Aorta (tissue), 5 donors: Measurements from ENCODE around the gene HS3ST5. TPM values are rescaled to one million over a fixed set of nuclear protein-coding genes. Genes with fewer than 3 reads are reported as not detected.

Experiments used
- ATAC-seq: fragments of 200-7000 bp; cut with Tn5 transposase; one replicate; pipeline ENCODE4 v1.9.1; 2022; ENCODE audit warnings: moderate library complexity; ENCODE audit not compliant: low FRiP score
- DNase-seq, 2 donors: peaks; one replicate each; pipeline ENCODE4 v3.0.0-alpha.2; 2020
- H3K27ac ChIP-seq, 2 donors: one replicate each; pipeline ENCODE4 v1.5.1; 2013; ENCODE audit warnings: low read length in 2 of 2, mild to moderate bottlenecking in 2 of 2, moderate library complexity in 2 of 2, control low read depth in 1 of 2, inconsistent platforms in 1 of 2, low read depth in 1 of 2
- H3K27me3 ChIP-seq, 2 donors: one replicate each; pipeline ENCODE4 v1.6.1; 2013; ENCODE audit warnings: control low read depth in 1 of 2, low read length in 1 of 2, mild to moderate bottlenecking in 1 of 2, moderate library complexity in 1 of 2; ENCODE audit not compliant: insufficient read depth in 2 of 2, control insufficient read depth in 1 of 2
- H3K36me3 ChIP-seq, 2 donors: one replicate each; pipeline ENCODE4 v1.6.1; 2013; ENCODE audit warnings: control low read depth in 1 of 2, low read length in 1 of 2, mild to moderate bottlenecking in 1 of 2; ENCODE audit not compliant: insufficient read depth in 2 of 2, control insufficient read depth in 1 of 2
- H3K4me1 ChIP-seq, 2 donors: one replicate each; pipeline ENCODE4 v1.6.1; 2013; ENCODE audit warnings: low read length in 2 of 2, control low read depth in 1 of 2, mild to moderate bottlenecking in 1 of 2, moderate library complexity in 1 of 2; ENCODE audit not compliant: insufficient read depth in 2 of 2, control insufficient read depth in 1 of 2
- H3K4me3 ChIP-seq, 2 donors: one replicate each; pipeline ENCODE4 v1.5.1; 2013; ENCODE audit warnings: low read length in 2 of 2, control low read depth in 1 of 2, mild to moderate bottlenecking in 1 of 2
- H3K9me3 ChIP-seq: one replicate; pipeline ENCODE4 v1.6.1; 2013; ENCODE audit warnings: mild to moderate bottlenecking, low read length; ENCODE audit not compliant: control insufficient read depth
- WGBS, 2 donors: extraction: QIAGEN DNeasy Blood & Tissue Kit; methylation state at CpG; one replicate each; pipeline ENCODE4 v1.1.7; 2013; 5-methylcytosine and 5-hydroxymethylcytosine counted together
- intact Hi-C, 2 donors: fragments of 100-400 bp; cut with DNase I; formaldehyde crosslinking; loops; one replicate each; pipeline versions ENCODE4 v1.14.2 to v1.15.0; 2022
- polyA plus RNA-seq, 2 donors: library from polyadenylated mRNA; stranded (reverse); fragments of 200-250 nt; gene quantifications; one replicate each; pipeline ENCODE4 v1.2.3, GENCODE V29; 2013
- total RNA-seq, 2 donors: library from RNA; stranded (reverse); fragmentation: NEBNext Ultra II Directional; extraction: Animal tissue kit (Norgen Biotek cat#: 25700); gene quantifications; one replicate each; pipeline ENCODE4 v1.2.1, GENCODE V29; 2021
- donor health status: healthy with polysubstance abuse.
- donor health status: Bipolar disorder and iron deficiency.
- donor health status: DM: no; HTN: no; CAD: no.
- donor health status: DM: no; HTN: no; CAD: no.
- donor health status: DM: yes; HTN: yes; CAD: no.

HS3ST5 gene
- total and polyA plus RNA-seq, 4 donors: not detected

DNA sequence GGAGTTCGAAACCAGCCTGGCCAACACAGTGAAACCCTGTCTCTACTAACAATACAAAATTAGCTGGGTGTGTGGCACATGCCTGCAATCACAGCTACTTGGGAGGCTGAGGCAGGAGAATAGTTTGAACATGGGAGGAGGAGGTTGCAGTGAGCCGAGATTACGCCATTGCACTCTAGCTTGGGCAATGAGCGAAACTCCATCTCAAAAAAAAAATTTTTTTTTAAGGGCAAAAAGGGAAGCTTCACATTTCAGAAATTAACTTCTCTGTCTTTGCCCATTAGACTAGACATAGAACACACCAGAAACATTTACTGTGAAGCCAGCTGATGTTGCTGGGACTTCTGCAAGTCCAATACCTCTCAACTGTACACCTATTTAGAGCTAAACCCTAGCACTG is 281.1 kb downstream of the HS3ST5 start:
- no peak for ATAC-seq
- no peaks in the 10 kb centered on the region for H3K4me1 ChIP-seq

DNA sequence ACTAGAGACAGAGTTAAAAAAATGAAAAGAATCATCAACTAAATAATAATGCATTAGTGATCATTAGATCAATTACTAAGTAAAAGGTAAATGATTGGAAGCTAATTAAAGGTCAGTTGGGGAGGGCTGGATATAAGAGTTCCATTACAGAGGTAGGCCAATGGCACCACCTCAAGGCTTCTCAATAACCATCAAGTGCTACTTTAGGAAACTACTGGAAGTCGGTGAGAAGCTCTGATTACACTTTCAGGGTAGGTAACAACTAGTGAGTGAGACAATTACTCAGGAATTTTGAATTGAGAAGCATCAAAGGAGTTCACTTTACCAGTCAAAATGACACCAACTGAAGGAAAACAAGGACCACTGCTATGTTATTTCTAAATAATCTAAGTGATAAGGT is 281.7 kb downstream of the HS3ST5 start:
- H3K36me3 ChIP-seq: no peaks in the 10 kb centered on the region
- no peaks in the 10 kb centered on the region for H3K9me3 ChIP-seq
- no peak overlapping the region for H3K27ac ChIP-seq
- no peaks in the 10 kb centered on the region for H3K4me1 ChIP-seq
- no peaks in the 10 kb centered on the region for H3K27me3 ChIP-seq
- DNase-seq: no peak
- intact Hi-C loops: no loop called here
- 60 to 62% methylated on average over 1 of the region's 1 CpG for WGBS, 2 donors
- no peak overlapping the region for H3K4me3 ChIP-seq
- no peak for ATAC-seq

More for the DNA sequence above, 281.1 kb downstream of the HS3ST5 start:
- Histone ChIP-seq H3K27me3 (no peaks in the 10 kb centered on the region), H3K9me3 (no peaks in the 10 kb centered on the region), H3K36me3 (no peaks in the 10 kb centered on the region), H3K27ac (no peak overlapping the region), H3K4me3 (no peak overlapping the region)
- DNase-seq: no peak
- intact Hi-C loops: no loop called here
- 95% methylated on average over 4 of the region's 4 CpGs for WGBS, 2 donors

DNA sequence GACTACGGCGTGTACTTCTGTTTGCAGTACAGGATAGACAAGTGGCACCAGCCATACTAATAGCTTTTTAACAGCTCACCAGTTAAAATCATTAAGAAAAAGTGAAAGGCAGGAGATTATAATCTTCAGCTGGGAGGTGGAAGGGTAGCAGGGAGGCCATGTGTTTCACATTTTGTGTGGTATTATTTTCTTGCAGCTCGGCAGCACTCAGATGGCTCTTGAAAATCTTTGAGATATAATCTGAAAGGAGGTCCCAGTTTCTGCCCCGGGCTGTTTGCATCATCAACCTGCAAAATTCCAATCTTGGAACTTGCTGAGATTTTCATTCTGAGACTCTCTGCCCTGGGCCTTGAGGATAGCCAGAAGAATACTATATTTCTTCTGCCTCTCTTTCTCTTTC is 284.4 kb downstream of the HS3ST5 start:
- H3K27ac ChIP-seq: no peak overlapping the region
- no peaks in the 10 kb centered on the region for H3K27me3 ChIP-seq
- intact Hi-C loops: no loop called here
- H3K4me1 ChIP-seq: no peaks in the 10 kb centered on the region
- DNase-seq (no peak), ATAC-seq (no peak)
- H3K9me3 ChIP-seq: no peaks in the 10 kb centered on the region
- 94 to 97% methylated on average over 4 of the region's 4 CpGs for WGBS, 2 donors
- no peak overlapping the region for H3K4me3 ChIP-seq
- no peaks in the 10 kb centered on the region for H3K36me3 ChIP-seq

DNA sequence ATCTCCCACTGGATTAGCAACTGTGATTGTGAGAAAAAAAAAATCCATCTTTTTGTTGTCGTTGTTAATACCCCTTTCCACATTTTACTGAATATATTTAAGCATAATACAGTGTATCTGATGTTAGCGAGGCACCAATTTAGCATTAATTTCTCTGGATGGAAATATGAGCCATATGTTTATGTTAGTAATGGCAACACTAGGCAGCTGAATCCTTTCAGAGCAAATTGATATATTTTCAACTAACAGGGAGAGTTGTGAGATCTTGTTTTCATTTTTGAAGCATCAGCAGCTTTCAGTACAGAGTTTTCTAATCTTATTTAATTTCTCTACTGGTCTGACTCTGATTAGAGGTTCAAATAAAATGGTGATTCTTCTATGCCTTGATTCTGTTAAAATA is 287.1 kb downstream of the HS3ST5 start:
- H3K4me1 ChIP-seq: no peaks in the 10 kb centered on the region
- WGBS, 2 donors: 88 to 91% methylated on average over 2 of the region's 2 CpGs
- DNase-seq (no peak), ATAC-seq (no peak)
- no peaks in the 10 kb centered on the region for H3K27me3 ChIP-seq
- H3K27ac ChIP-seq: no peak overlapping the region
- no peak overlapping the region for H3K4me3 ChIP-seq
- H3K36me3 ChIP-seq: no peaks in the 10 kb centered on the region
- H3K9me3 ChIP-seq: no peaks in the 10 kb centered on the region
- intact Hi-C loops: no loop called here

DNA sequence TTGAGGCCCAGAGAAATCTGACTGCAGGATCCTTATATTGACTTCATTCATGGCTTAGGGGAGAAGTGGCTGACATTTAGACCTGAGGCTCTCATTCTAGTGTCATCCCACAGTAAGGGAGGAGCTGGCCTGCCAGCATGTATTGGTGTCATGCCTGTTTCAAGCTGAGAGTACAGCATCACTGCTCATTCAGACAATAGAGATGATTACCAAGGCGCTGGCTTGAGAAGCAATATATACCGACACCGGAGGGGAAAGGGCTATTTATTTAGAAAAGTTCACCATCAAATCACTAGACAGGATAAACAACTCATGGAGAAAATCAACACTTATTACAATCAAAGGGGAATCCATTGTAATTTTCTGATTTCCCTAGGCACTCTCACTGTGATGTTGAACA is 287.5 kb downstream of the HS3ST5 start:
- no peaks in the 10 kb centered on the region for H3K4me1 ChIP-seq
- no peaks in the 10 kb centered on the region for H3K36me3 ChIP-seq
- WGBS, 2 donors: 92 to 96% methylated on average over 3 of the region's 3 CpGs
- no peaks in the 10 kb centered on the region for H3K27me3 ChIP-seq
- ATAC-seq (no peak), DNase-seq (no peak)
- H3K9me3 ChIP-seq: no peaks in the 10 kb centered on the region
- no peak overlapping the region for H3K4me3 ChIP-seq
- intact Hi-C loops: no loop called here
- H3K27ac ChIP-seq: no peak overlapping the region

DNA sequence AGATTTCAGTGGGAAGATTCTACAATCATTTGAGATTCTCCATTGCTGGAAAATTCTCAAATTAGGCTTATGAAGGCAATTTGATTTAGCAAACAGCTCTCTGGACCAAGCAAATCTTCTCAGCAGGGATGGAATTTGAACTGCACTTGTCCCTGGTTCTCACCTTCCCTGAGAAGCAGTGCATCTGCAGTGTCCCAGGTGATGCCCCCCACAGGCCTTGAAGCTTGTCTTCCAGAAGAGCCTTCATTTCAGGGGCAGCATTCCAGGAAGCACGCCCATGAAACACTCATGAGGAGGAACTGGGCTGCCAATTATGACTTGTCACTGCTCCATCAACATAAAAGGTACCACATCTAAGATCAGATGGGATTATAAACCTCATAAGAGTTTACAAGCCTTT is 289.0 kb downstream of the HS3ST5 start:
- no peak overlapping the region for H3K4me3 ChIP-seq
- no peak for ATAC-seq
- no peaks in the 10 kb centered on the region for H3K4me1 ChIP-seq
- H3K9me3 ChIP-seq: no peaks in the 10 kb centered on the region
- 62 to 67% methylated on average over 1 of the region's 1 CpG for WGBS, 2 donors
- no peak for DNase-seq
- intact Hi-C loops: no loop called here
- H3K27me3 ChIP-seq: no peaks in the 10 kb centered on the region
- no peaks in the 10 kb centered on the region for H3K36me3 ChIP-seq
- no peak overlapping the region for H3K27ac ChIP-seq

DNA sequence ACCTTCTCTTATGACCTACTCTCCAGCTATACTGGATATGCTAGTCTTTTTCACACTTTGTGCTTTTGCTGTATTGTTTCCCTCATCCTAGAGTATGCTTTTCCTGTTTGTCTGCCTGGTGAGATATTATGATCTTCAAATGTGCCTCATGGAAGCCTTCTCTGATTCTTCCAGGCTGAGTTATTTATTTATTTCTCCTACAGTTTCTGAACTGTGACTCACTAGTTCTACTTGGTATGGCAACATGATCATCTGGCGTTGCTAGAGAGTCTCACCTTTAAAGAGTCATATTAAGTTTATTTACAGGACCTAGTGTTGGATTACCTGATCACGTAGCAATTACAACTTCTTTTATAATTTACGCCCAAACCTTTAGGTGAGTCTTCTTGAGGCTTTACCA is 290.7 kb downstream of the HS3ST5 start:
- H3K4me3 ChIP-seq: no peak overlapping the region
- WGBS, 2 donors: 99% methylated on average over 3 of the region's 3 CpGs
- no peak for DNase-seq
- ATAC-seq: no peak
- no peaks in the 10 kb centered on the region for H3K4me1 ChIP-seq
- H3K27me3 ChIP-seq: no peaks in the 10 kb centered on the region
- H3K27ac ChIP-seq: no peak overlapping the region
- no peaks in the 10 kb centered on the region for H3K36me3 ChIP-seq
- no peaks in the 10 kb centered on the region for H3K9me3 ChIP-seq
- intact Hi-C loops: no loop called here

DNA sequence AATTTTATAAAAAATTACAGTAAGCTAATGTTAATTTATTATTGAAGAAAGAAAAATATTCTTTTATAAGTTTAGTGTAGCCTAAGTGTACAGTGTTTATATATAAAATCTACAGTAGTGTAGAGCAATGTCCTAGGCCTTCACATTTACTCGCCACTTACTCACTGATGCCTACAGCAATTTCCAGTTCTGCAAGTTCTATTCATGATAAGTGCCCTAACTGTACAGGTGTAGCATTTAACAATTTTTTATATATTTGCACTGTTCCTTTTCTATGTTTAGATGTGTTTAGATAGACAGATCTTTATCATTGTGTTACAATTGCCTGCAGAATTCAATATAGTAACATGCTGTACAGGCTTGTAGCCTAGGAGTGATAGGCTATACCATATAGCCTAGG is 291.8 kb downstream of the HS3ST5 start:
- Histone ChIP-seq H3K27me3 (no peaks in the 10 kb centered on the region), H3K27ac (no peak overlapping the region), H3K4me1 (no peaks in the 10 kb centered on the region), H3K36me3 (no peaks in the 10 kb centered on the region), H3K9me3 (no peaks in the 10 kb centered on the region), H3K4me3 (no peak overlapping the region)
- ATAC-seq (no peak), DNase-seq (no peak)
- WGBS, 2 donors: 97 to 99% methylated on average over 1 of the region's 1 CpG
- intact Hi-C loops: no loop called here

DNA sequence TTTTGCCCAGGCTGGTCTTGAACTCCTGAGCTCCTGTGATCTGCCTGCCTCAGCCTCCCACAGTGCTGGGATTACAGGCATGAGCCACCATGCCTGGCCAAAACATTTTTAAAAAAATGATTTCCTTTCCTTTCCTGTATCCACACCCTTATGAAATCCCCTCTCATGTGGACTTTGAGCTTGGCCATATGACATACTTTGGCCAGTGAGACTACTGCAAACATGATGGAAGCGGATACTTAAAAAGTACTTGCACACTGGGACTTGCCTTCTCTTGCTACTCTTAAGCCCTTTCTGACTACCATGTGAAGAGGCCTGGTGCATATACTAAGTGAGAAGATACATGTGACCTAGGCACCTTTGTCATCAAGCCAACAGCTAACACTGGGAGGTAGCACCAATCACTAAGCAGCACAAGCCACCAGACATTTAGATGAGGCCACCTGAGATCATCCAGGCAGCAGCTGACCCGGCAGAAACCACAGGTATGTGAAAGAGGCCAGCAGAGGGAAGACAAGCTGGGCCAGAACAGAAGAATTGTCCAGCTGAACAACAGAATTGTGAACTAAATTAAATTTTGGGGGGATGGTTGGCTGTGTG is 293.4 kb downstream of the HS3ST5 start:
- Histone ChIP-seq H3K27me3 (no peaks in the 10 kb centered on the region), H3K4me1 (no peaks in the 10 kb centered on the region), H3K4me3 (no peak overlapping the region), H3K36me3 (no peaks in the 10 kb centered on the region), H3K9me3 (no peaks in the 10 kb centered on the region), H3K27ac (no peak overlapping the region)
- DNase-seq (no peak), ATAC-seq (no peak)
- WGBS, 2 donors: 96 to 98% methylated on average over 2 of the region's 2 CpGs
- intact Hi-C loops: no loop called here
